GM19238 (cell line): ENCODE data around the gene PDAP1.
"Not testable (repeated sequence)": the region's sequence is repeated elsewhere in the genome, so short reads cannot be mapped to it uniquely, and the experiment has no call there.

Source experiments
- DNase-seq: peaks from one replicate; pipeline ENCODE4 v3.0.0; 2011; ENCODE audit warnings: low spot score; ENCODE audit not compliant: insufficient read length

PDAP1 gene

GRCh38 chr7:99396418-99397296, 11.7 kb downstream of the PDAP1 start:
- DNase-seq = no peak

GRCh38 chr7:99395616-99396327, 12.6 kb downstream of the PDAP1 start:
- DNase-seq = no peak

- DNase-seq = no peak
Observed at GRCh38 chr7:99394188-99394502, 14.3 kb downstream of the PDAP1 start.

GRCh38 chr7:99393355-99394187, 14.8 kb downstream of the PDAP1 start:
- no peak for DNase-seq

- DNase-seq = peak; percentile 54
Observed at GRCh38 chr7:99392659-99393354, 15.6 kb downstream of the PDAP1 start.

- no peak for DNase-seq
Observed at GRCh38 chr7:99392046-99392445, 16.4 kb downstream of the PDAP1 start.

- DNase-seq = no peak
Observed at GRCh38 chr7:99390941-99391602, 17.3 kb downstream of the PDAP1 start.

- DNase-seq = no peak
Observed at GRCh38 chr7:99389772-99390171, 18.6 kb downstream of the PDAP1 start.

- DNase-seq = no peak
Observed at GRCh38 chr7:99387912-99388311, 20.5 kb downstream of the PDAP1 start.

- not testable (repeated sequence) for DNase-seq
Observed at GRCh38 chr7:99387239-99387635, 21.2 kb downstream of the PDAP1 start.

GRCh38 chr7:99386584-99387238, 21.7 kb downstream of the PDAP1 start:
- DNase-seq = no peak

GRCh38 chr7:99385564-99385963, 22.8 kb downstream of the PDAP1 start:
- no peak for DNase-seq

- no peak for DNase-seq
Observed at GRCh38 chr7:99384523-99384922, 23.9 kb downstream of the PDAP1 start.

GRCh38 chr7:99383791-99384370, 24.5 kb downstream of the PDAP1 start:
- DNase-seq = no peak

GRCh38 chr7:99383203-99383602, 25.2 kb downstream of the PDAP1 start:
- DNase-seq = no peak

- DNase-seq = no peak
Observed at GRCh38 chr7:99381664-99382075, 26.7 kb downstream of the PDAP1 start.

GRCh38 chr7:99380823-99381663, 27.4 kb downstream of the PDAP1 start:
- DNase-seq = peak; percentile 78

GRCh38 chr7:99380032-99380822, 28.2 kb downstream of the PDAP1 start:
- DNase-seq = peak; percentile 52
